Mesendoderm (in vitro differentiated cells): ENCODE measurements around the gene KIF16B.

Experiments
- DNase-seq: peaks from one replicate; pipeline ENCODE4 v3.0.0; 2013
- H2AK5ac ChIP-seq: 2 replicates; pipeline ENCODE4 v1.6.1; 2013; ENCODE audit warnings: low read length, inconsistent platforms
- H2BK120ac ChIP-seq: 2 replicates; pipeline ENCODE4 v1.6.1; 2013; ENCODE audit warnings: low read depth, mild to moderate bottlenecking, low read length, moderate library complexity, mixed read lengths
- H2BK15ac ChIP-seq: replicated peaks from 2 replicates; pipeline ENCODE4 v1.6.1; 2013; ENCODE audit warnings: low read depth, mild to moderate bottlenecking, moderate library complexity
- H2BK5ac ChIP-seq: 2 replicates; pipeline ENCODE4 v1.6.1; 2013; ENCODE audit warnings: low read length, inconsistent platforms
- H3K18ac ChIP-seq: 2 replicates; pipeline ENCODE4 v1.6.1; 2013; ENCODE audit warnings: mild to moderate bottlenecking, low read length, mixed read lengths
- H3K23ac ChIP-seq: one replicate; pipeline ENCODE4 v1.6.1; 2013; ENCODE audit warnings: low read length
- H3K27ac ChIP-seq: 2 replicates; pipeline ENCODE4 v1.5.1; 2013; ENCODE audit warnings: low read depth, mild to moderate bottlenecking, inconsistent platforms, low read length, moderate library complexity
- H3K27me3 ChIP-seq: 2 replicates; pipeline ENCODE4 v1.6.1; 2013; ENCODE audit warnings: low read length, control low read depth, mild to moderate bottlenecking, inconsistent platforms; ENCODE audit not compliant: insufficient read depth, poor library complexity
- H3K36me3 ChIP-seq: 2 replicates; pipeline ENCODE4 v1.6.1; 2013; ENCODE audit warnings: low read length, inconsistent platforms; ENCODE audit not compliant: control insufficient read depth, insufficient read depth
- H3K4ac ChIP-seq: one replicate; pipeline ENCODE4 v1.6.1; 2013; ENCODE audit warnings: low read depth, mild to moderate bottlenecking, low read length, moderate library complexity
- H3K4me1 ChIP-seq: 2 replicates; pipeline ENCODE4 v1.6.1; 2013; ENCODE audit warnings: low read depth, low read length, inconsistent platforms; ENCODE audit not compliant: control insufficient read depth
- H3K4me2 ChIP-seq: 2 replicates; pipeline ENCODE4 v1.6.1; 2013; ENCODE audit warnings: low read length
- H3K4me3 ChIP-seq: 2 replicates; pipeline ENCODE4 v1.5.1; 2013; ENCODE audit warnings: mild to moderate bottlenecking, low read length
- H3K56ac ChIP-seq: one replicate; pipeline ENCODE4 v1.6.1; 2013; ENCODE audit warnings: low read length
- H3K79me1 ChIP-seq: 2 replicates; pipeline ENCODE4 v1.6.1; 2013; ENCODE audit warnings: low read length, inconsistent platforms
- H3K79me2 ChIP-seq: 2 replicates; pipeline ENCODE4 v1.6.1; 2013; ENCODE audit warnings: mild to moderate bottlenecking, low read length; ENCODE audit not compliant: control insufficient read depth, insufficient read depth
- H3K9ac ChIP-seq: 2 replicates; pipeline ENCODE4 v1.6.1; 2013; ENCODE audit warnings: low read length, inconsistent platforms
- H4K5ac ChIP-seq: one replicate; pipeline ENCODE4 v1.6.1; 2013; ENCODE audit warnings: low read length
- H4K8ac ChIP-seq: one replicate; pipeline ENCODE4 v1.6.1; 2013; ENCODE audit warnings: low read depth, mild to moderate bottlenecking, control low read depth, low read length, moderate library complexity
- WGBS: extraction: QIAGEN DNeasy Blood & Tissue Kit; methylation state at CpG from one replicate; pipeline ENCODE4 v1.1.7; 2013; ENCODE audit warnings: low lambda C conversion rate, missing lambda C conversion rate; ENCODE audit not compliant: insufficient coverage; ENCODE audit errors: extremely low coverage; 5-methylcytosine and 5-hydroxymethylcytosine counted together

Gene KIF16B

DNA sequence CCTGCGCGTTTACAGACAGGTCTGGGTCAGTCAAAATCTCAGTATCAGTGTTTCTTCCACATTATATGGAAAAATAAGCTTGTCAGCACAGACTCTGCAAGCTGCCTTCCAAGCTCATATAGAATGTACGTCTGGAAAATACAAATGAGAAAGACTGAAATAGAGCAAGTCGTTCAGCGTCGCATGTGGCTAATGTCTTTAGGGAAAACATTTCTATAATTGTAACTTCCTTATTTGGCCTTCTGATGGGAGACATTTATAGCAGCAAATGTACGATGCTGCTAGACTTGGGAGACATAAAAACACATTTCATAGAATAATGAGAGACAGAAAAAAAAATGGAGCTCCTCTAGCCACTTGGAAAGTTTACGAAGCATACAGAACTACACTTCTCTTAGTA, 122.2 kb downstream of the KIF16B start:
- WGBS, result no CpG with 5 or more reads among the region's 8 CpGs
- Histone ChIP-seq H3K4ac (no peak overlapping the region), H3K27me3 (no peaks in the 10 kb centered on the region), H4K8ac (no peak overlapping the region), H2BK5ac (no peak overlapping the region), H3K9ac (no peak overlapping the region), H2BK15ac (no peak overlapping the region), H2BK120ac (no peak overlapping the region), H4K5ac (no peak overlapping the region), H3K56ac (no peak overlapping the region), H3K4me3 (no peak overlapping the region), H3K18ac (no peak overlapping the region), H2AK5ac (no peak overlapping the region), H3K27ac (no peak overlapping the region), H3K23ac (no peak overlapping the region), H3K4me1 (no peaks in the 10 kb centered on the region), H3K79me1 (no peaks in the 10 kb centered on the region), H3K4me2 (no peak overlapping the region), H3K36me3 (no peaks in the 10 kb centered on the region), H3K79me2 (no peaks in the 10 kb centered on the region)
- no peak for DNase-seq

GRCh38 chr20:16446991-16447390, 126.3 kb downstream of the KIF16B start:
- no peak overlapping the region for H4K8ac ChIP-seq
- H3K4me1 ChIP-seq, result no peaks in the 10 kb centered on the region
- no peak overlapping the region for H2BK15ac ChIP-seq
- no peak overlapping the region for H4K5ac ChIP-seq
- no peak overlapping the region for H2AK5ac ChIP-seq
- no CpG with 5 or more reads among the region's 3 CpGs for WGBS
- no peaks in the 10 kb centered on the region for H3K79me2 ChIP-seq
- no peak overlapping the region for H3K27ac ChIP-seq
- H3K4ac ChIP-seq, result no peak overlapping the region
- H3K18ac ChIP-seq, result no peak overlapping the region
- H2BK120ac ChIP-seq, result no peak overlapping the region
- no peaks in the 10 kb centered on the region for H3K36me3 ChIP-seq
- DNase-seq, result no peak
- no peak overlapping the region for H3K23ac ChIP-seq
- H3K4me2 ChIP-seq, result no peak overlapping the region
- H2BK5ac ChIP-seq, result no peak overlapping the region
- no peaks in the 10 kb centered on the region for H3K79me1 ChIP-seq
- H3K4me3 ChIP-seq, result no peak overlapping the region
- H3K56ac ChIP-seq, result no peak overlapping the region
- no peak overlapping the region for H3K9ac ChIP-seq
- no peaks in the 10 kb centered on the region for H3K27me3 ChIP-seq

DNA sequence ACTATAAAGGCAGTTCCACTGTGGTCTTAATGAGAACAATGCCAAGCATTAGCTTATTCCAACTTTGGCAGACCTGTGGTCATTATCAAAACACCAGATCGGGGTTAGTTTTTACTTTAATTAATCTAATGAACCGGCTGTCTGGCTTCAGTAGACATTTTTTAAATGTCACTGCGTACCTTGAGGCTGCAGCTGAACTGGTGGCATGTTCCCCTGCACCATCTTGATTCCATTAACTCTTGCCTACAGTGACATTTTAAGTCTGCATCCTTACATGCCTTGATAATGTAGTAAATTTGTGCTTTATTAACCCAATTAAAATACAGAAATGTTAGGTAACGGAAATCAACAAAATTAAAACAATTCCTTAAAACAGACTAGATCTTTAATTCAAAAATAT, 127.0 kb downstream of the KIF16B start:
- no peak overlapping the region for H3K4me3 ChIP-seq
- no peak overlapping the region for H2BK120ac ChIP-seq
- H3K23ac ChIP-seq, result no peak overlapping the region
- H3K4ac ChIP-seq, result no peak overlapping the region
- no peak overlapping the region for H2BK5ac ChIP-seq
- DNase-seq, result no peak
- H3K79me2 ChIP-seq, result no peaks in the 10 kb centered on the region
- no peaks in the 10 kb centered on the region for H3K79me1 ChIP-seq
- no peak overlapping the region for H2BK15ac ChIP-seq
- no peaks in the 10 kb centered on the region for H3K36me3 ChIP-seq
- no peak overlapping the region for H4K8ac ChIP-seq
- no peak overlapping the region for H3K9ac ChIP-seq
- H3K4me2 ChIP-seq, result no peak overlapping the region
- no peaks in the 10 kb centered on the region for H3K4me1 ChIP-seq
- no peak overlapping the region for H2AK5ac ChIP-seq
- no peak overlapping the region for H3K27ac ChIP-seq
- no peak overlapping the region for H4K5ac ChIP-seq
- WGBS, result no CpG with 5 or more reads among the region's 4 CpGs
- no peak overlapping the region for H3K56ac ChIP-seq
- no peaks in the 10 kb centered on the region for H3K27me3 ChIP-seq
- no peak overlapping the region for H3K18ac ChIP-seq

DNA sequence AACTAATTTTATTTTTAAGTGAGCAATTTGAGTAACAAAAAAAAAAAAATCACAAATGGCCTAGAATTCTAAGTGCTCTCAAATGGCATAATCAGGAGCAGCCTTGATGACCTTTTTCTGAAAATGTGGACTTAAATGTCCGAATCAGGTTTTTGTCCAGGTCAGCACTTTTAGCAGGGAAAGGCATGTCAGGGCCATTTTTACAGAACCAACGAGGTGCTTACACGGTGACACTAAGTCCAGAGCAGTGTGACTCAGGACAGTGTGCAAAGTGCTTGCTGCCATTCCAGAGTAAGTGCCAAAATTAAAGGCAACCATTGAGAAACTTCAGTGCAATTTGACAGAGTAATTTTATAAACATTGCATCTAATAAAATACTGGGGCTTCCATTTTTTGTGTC, 127.8 kb downstream of the KIF16B start:
- H3K9ac ChIP-seq, result no peak overlapping the region
- H3K23ac ChIP-seq, result no peak overlapping the region
- H3K4me2 ChIP-seq, result no peak overlapping the region
- H3K27me3 ChIP-seq, result no peaks in the 10 kb centered on the region
- no peak overlapping the region for H4K5ac ChIP-seq
- H3K4ac ChIP-seq, result no peak overlapping the region
- no peak overlapping the region for H2BK120ac ChIP-seq
- no peak overlapping the region for H3K56ac ChIP-seq
- no peak overlapping the region for H2BK5ac ChIP-seq
- no peaks in the 10 kb centered on the region for H3K79me1 ChIP-seq
- no CpG with 5 or more reads among the region's 3 CpGs for WGBS
- no peak overlapping the region for H3K18ac ChIP-seq
- no peak overlapping the region for H2BK15ac ChIP-seq
- H4K8ac ChIP-seq, result no peak overlapping the region
- no peak overlapping the region for H2AK5ac ChIP-seq
- H3K36me3 ChIP-seq, result no peaks in the 10 kb centered on the region
- no peak overlapping the region for H3K4me3 ChIP-seq
- H3K79me2 ChIP-seq, result no peaks in the 10 kb centered on the region
- no peaks in the 10 kb centered on the region for H3K4me1 ChIP-seq
- DNase-seq, result no peak
- H3K27ac ChIP-seq, result no peak overlapping the region

DNA sequence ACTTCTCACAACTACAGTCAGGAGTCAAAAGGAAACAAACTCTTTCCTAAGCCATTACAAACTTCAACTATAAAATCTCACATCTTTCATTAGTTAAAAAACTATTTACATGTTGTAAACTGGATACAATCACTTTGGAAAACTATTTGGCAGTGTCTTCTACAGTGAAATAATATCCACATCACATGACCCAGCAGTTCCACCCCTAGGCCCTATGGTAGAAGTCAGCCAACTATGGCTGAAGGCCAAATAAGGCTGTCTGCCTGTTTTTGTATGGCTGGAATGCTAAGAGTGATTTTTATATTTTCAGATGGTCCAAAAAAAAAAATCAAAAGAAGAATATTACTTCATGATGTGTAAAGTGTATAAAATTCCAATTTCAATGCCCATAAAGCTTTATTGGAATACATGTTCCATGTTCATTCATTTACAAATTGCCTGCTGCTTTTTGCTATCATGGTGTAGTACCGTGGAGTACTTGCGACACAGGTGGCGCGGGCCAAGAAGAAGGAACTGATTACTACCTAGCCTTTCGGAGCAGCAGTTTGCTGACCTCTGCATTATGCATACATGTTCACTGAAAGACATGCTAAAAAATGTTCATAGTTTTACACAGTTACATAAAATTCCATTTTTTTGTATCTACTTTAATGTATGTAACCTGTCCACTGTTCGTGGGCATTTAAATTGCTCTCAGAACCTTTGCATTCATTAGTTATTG, 129.0 kb downstream of the KIF16B start:
- Histone ChIP-seq H3K4me3 (no peak overlapping the region), H2BK120ac (no peak overlapping the region), H3K18ac (no peak overlapping the region), H3K4ac (no peak overlapping the region), H3K79me2 (no peaks in the 10 kb centered on the region), H3K23ac (no peak overlapping the region), H2AK5ac (no peak overlapping the region), H4K8ac (no peak overlapping the region), H3K4me1 (no peaks in the 10 kb centered on the region), H3K4me2 (no peak overlapping the region), H3K56ac (no peak overlapping the region), H3K79me1 (no peaks in the 10 kb centered on the region), H3K27me3 (no peaks in the 10 kb centered on the region), H2BK5ac (no peak overlapping the region), H3K27ac (no peak overlapping the region), H3K9ac (no peak overlapping the region), H2BK15ac (no peak overlapping the region), H4K5ac (no peak overlapping the region), H3K36me3 (no peaks in the 10 kb centered on the region)
- WGBS, result no CpG with 5 or more reads among the region's 6 CpGs
- DNase-seq, result no peak

DNA sequence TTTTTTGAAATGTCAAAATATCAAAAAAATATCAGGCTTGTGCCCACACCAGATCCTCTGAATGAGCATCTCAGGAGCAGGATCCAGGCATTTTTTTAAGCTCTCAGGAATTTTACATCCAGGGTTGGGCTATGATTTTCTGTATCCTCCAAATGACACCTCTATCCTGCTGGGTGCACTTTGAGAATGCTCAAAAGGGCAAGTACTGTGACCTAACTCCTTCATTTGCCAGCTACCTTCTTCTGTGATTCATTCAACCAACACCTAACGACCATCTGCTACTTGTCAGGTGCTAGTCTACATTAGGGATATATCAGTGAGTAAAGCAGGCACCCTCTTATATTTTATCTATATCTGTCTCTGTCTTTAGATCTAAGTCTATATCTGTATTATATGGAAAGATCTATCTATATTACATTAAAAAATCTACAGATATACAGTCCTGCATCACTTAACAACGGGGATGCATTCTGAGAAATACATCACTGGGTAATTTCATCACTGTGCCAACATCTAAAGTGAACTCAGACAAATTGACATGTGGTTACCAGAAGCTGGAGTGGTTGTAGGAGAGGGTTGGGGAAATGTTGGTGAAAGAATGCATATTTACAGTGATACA, 131.6 kb downstream of the KIF16B start:
- H3K56ac ChIP-seq, result no peak overlapping the region
- H2AK5ac ChIP-seq, result no peak overlapping the region
- no peak overlapping the region for H2BK15ac ChIP-seq
- no peaks in the 10 kb centered on the region for H3K4me1 ChIP-seq
- WGBS, result no CpG with 5 or more reads among the region's 2 CpGs
- H3K4ac ChIP-seq, result no peak overlapping the region
- H3K27ac ChIP-seq, result no peak overlapping the region
- no peak overlapping the region for H2BK5ac ChIP-seq
- H3K23ac ChIP-seq, result no peak overlapping the region
- H3K79me1 ChIP-seq, result no peaks in the 10 kb centered on the region
- no peak overlapping the region for H2BK120ac ChIP-seq
- no peak overlapping the region for H3K18ac ChIP-seq
- H3K4me2 ChIP-seq, result no peak overlapping the region
- H3K4me3 ChIP-seq, result no peak overlapping the region
- no peaks in the 10 kb centered on the region for H3K36me3 ChIP-seq
- H4K5ac ChIP-seq, result no peak overlapping the region
- no peaks in the 10 kb centered on the region for H3K27me3 ChIP-seq
- no peak overlapping the region for H3K9ac ChIP-seq
- no peak overlapping the region for H4K8ac ChIP-seq
- DNase-seq, result no peak
- no peaks in the 10 kb centered on the region for H3K79me2 ChIP-seq
